ENCODE data around the gene INTS14.

GRCh38 chr15:65644282-65644681 is 33.4 kb upstream of the INTS14 start:
- no peak for TF ChIP-seq CTCF (IDR thresholded peaks at IDR 0.05; ENCODE audit: insufficient read depth, low read length, poor library complexity, severe bottlenecking)
- TF ChIP-seq EZH2phosphoT487 (conservative IDR thresholded peaks at IDR 0.05; ENCODE audit: low read length) = no peak
